Panc1 (cell line): ENCODE measurements around the gene CASQ1. TPM values are rescaled to one million over a fixed set of nuclear protein-coding genes. Genes with fewer than 3 reads are reported as not detected.

ENCODE experiments used
- ATAC-seq: fragments of 200-7000 bp; cut with Tn5 transposase; 2 replicates; pipeline ENCODE4 v1.9.1; 2020; ENCODE audit warnings: mild to moderate bottlenecking, moderate library complexity
- BruUV-seq: library from RNA; stranded (reverse); fragments of 400-500 nt; replicated peaks from 2 replicates; lab custom pipeline; 2021; lab: Mats Ljungman, UMichigan
- CTCF ChIA-PET: fragments of 300-600 bp; sonication (Branson Sonifier 250); formaldehyde crosslinking; loops from one replicate; lab custom pipeline; 2022; ENCODE audit warnings: antibody characterized with exemption; lab: Charles Lee
- POLR2A ChIA-PET: fragments of 300-600 bp; sonication (Branson Sonifier 250); formaldehyde crosslinking; loops from one replicate; lab custom pipeline; 2022; ENCODE audit warnings: antibody characterized with exemption; lab: Charles Lee
- DNase-seq: peaks from one replicate; pipeline ENCODE4 v3.0.0-alpha.2; 2010; ENCODE audit warnings: low read depth, low spot score
- H3K27ac ChIP-seq: 2 replicates; pipeline ENCODE4 v1.5.1; 2011; ENCODE audit warnings: mild to moderate bottlenecking, low read length, inconsistent platforms
- H3K27me3 ChIP-seq: fragments of 200-500 bp; sonication (Bioruptor generic); 2 replicates; pipeline ENCODE4 v1.6.0; 2014; ENCODE audit warnings: low read length, inconsistent platforms; ENCODE audit not compliant: control insufficient read depth, insufficient read depth
- H3K36me3 ChIP-seq: fragments of 200-500 bp; sonication (Bioruptor generic); 2 replicates; pipeline ENCODE4 v1.5.1; 2014; ENCODE audit warnings: inconsistent platforms, mild to moderate bottlenecking, low read length, moderate library complexity; ENCODE audit not compliant: control insufficient read depth, insufficient read depth
- H3K4me1 ChIP-seq: 2 replicates; pipeline ENCODE4 v1.5.1; 2011; ENCODE audit warnings: inconsistent platforms, mild to moderate bottlenecking, low read length, moderate library complexity; ENCODE audit not compliant: control insufficient read depth, insufficient read depth
- H3K4me3 ChIP-seq, 2 experiments: 2 replicates each; pipeline ENCODE4 v1.5.1; 2011 to 2012; ENCODE audit warnings: low read depth in 2 of 2, low read length in 2 of 2, mild to moderate bottlenecking in 2 of 2, inconsistent platforms in 1 of 2, moderate library complexity in 1 of 2
- H3K9me3 ChIP-seq: fragments of 200-500 bp; sonication (Bioruptor generic); 2 replicates; pipeline ENCODE4 v1.5.1; 2014; ENCODE audit warnings: low read depth, mild to moderate bottlenecking, inconsistent platforms, low read length, moderate library complexity; ENCODE audit not compliant: control insufficient read depth, insufficient read depth
- POLR2AphosphoS5 ChIP-seq: IDR thresholded peaks from 2 replicates; pipeline ENCODE4 v1.6.1; 2012; ENCODE audit warnings: mild to moderate bottlenecking, low read depth, low read length, moderate library complexity
- SIN3A ChIP-seq: IDR thresholded peaks from 2 replicates; pipeline ENCODE4 v1.6.1; 2012; ENCODE audit warnings: low read depth, mild to moderate bottlenecking, low read length, moderate library complexity, borderline replicate concordance; ENCODE audit not compliant: insufficient read depth
- TCF7L2 ChIP-seq: IDR thresholded peaks from 2 replicates; pipeline ENCODE4 v1.6.1; 2011; ENCODE audit warnings: mild to moderate bottlenecking, low read depth, low read length, inconsistent platforms
- in situ Hi-C: cut with HindIII; loops from 2 replicates; pipeline ENCODE4 v1.10.0; 2016; ENCODE audit warnings: low sequenced_read_pairs, low pct_unique_long_range_greater_than_20kb
- intact Hi-C: fragments of 100-400 bp; cut with micrococcal nuclease; formaldehyde crosslinking; loops from one replicate; pipeline ENCODE4 v1.10.0; 2022; ENCODE audit not compliant: unreplicated experiment
- total RNA-seq: library from RNA; stranded (reverse); gene quantifications from one replicate; pipeline ENCODE4 v1.2.1, GENCODE V29; 2021; ENCODE audit not compliant: unreplicated experiment
- TF ChIP-seq, protein P1 (sequence below), 2 experiments: IDR thresholded peaks; 2 replicates each; pipeline ENCODE4 v1.6.1; 2011 to 2012; ENCODE audit warnings: low read depth in 2 of 2, control low read depth in 1 of 2, low read length in 1 of 2, mild to moderate bottlenecking in 1 of 2, moderate library complexity in 1 of 2; ENCODE audit not compliant: insufficient read depth in 1 of 2
- TF ChIP-seq, protein P2 (sequence below): fragments of 450-650 bp; IDR thresholded peaks from 2 replicates; pipeline ENCODE4 v1.5.1; 2017; ENCODE audit warnings: mild to moderate bottlenecking

Gene CASQ1
- total RNA-seq, 1 experiment from 2014 or later: not detected

DNA sequence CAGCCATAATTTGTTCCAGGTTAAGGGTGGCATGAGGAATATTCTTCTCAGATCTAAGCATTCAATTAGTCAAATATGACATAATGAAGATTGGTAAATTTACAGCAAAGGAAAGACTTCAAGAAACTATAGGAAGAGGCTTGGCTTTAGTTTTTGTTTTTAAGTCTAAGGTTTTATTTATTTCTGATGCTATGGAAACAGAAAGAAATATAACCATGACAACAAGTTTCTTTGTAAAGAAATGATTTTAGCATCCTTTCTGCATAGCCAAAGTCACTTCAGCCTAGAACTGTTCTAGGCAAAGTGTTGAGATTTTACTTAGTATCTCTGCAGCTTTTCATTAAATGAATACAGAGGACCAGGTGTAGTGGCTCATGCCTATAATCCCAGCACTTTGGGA, 42.5 kb downstream of the CASQ1 start:
- ChIA-PET CTCF (no interaction called here), POLR2A (no interaction called here)
- Histone ChIP-seq H3K36me3 (peaks cover 42% of the 10 kb centered on the region), H3K27ac (no peak overlapping the region), H3K4me1 (no peaks in the 10 kb centered on the region), H3K4me3 (no peak overlapping the region), H3K9me3 (no peaks in the 10 kb centered on the region), H3K27me3 (no peaks in the 10 kb centered on the region)
- BruUV-seq: no TSS peak
- in situ Hi-C loops (no loop called here), intact Hi-C loops (no loop called here)
- no peak for DNase-seq
- no peak for ATAC-seq
- TF ChIP-seq, protein P1, sequence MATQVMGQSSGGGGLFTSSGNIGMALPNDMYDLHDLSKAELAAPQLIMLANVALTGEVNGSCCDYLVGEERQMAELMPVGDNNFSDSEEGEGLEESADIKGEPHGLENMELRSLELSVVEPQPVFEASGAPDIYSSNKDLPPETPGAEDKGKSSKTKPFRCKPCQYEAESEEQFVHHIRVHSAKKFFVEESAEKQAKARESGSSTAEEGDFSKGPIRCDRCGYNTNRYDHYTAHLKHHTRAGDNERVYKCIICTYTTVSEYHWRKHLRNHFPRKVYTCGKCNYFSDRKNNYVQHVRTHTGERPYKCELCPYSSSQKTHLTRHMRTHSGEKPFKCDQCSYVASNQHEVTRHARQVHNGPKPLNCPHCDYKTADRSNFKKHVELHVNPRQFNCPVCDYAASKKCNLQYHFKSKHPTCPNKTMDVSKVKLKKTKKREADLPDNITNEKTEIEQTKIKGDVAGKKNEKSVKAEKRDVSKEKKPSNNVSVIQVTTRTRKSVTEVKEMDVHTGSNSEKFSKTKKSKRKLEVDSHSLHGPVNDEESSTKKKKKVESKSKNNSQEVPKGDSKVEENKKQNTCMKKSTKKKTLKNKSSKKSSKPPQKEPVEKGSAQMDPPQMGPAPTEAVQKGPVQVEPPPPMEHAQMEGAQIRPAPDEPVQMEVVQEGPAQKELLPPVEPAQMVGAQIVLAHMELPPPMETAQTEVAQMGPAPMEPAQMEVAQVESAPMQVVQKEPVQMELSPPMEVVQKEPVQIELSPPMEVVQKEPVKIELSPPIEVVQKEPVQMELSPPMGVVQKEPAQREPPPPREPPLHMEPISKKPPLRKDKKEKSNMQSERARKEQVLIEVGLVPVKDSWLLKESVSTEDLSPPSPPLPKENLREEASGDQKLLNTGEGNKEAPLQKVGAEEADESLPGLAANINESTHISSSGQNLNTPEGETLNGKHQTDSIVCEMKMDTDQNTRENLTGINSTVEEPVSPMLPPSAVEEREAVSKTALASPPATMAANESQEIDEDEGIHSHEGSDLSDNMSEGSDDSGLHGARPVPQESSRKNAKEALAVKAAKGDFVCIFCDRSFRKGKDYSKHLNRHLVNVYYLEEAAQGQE (IDR thresholded peaks at IDR 0.05; ENCODE audit: insufficient read depth in 1 of 2, low read depth in 2 of 2, low read length in 1 of 2): no peak

DNA sequence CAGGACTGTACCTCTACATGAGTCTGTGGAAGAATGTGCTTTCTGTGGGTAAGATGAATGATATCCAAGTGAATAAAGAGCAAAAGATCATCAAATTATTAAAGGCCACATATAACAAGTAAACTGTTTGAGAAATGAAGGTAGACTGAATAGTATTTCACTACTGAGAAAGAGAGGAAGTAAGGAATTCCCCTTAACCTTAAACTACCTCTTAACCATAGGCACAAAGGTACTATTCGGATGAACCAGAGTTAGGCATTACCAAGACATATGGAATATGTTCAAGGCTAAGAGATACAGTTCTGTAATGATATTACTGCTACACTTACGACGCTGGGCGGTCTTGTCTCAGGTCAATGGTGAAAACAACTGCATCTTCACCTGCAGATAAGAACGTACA, 46.4 kb downstream of the CASQ1 start:
- no TSS peak for BruUV-seq
- Histone ChIP-seq H3K4me1 (no peaks in the 10 kb centered on the region), H3K36me3 (peaks cover 36% of the 10 kb centered on the region), H3K27ac (no peak overlapping the region), H3K27me3 (no peaks in the 10 kb centered on the region), H3K9me3 (no peaks in the 10 kb centered on the region), H3K4me3 (no peak overlapping the region)
- TF ChIP-seq, protein P1 (IDR thresholded peaks at IDR 0.05; ENCODE audit: insufficient read depth in 1 of 2, low read depth in 2 of 2, low read length in 1 of 2): no peak
- TF ChIP-seq TCF7L2 (no peak), SIN3A (no peak), POLR2AphosphoS5 (no peak)
- TF ChIP-seq, protein P2, sequence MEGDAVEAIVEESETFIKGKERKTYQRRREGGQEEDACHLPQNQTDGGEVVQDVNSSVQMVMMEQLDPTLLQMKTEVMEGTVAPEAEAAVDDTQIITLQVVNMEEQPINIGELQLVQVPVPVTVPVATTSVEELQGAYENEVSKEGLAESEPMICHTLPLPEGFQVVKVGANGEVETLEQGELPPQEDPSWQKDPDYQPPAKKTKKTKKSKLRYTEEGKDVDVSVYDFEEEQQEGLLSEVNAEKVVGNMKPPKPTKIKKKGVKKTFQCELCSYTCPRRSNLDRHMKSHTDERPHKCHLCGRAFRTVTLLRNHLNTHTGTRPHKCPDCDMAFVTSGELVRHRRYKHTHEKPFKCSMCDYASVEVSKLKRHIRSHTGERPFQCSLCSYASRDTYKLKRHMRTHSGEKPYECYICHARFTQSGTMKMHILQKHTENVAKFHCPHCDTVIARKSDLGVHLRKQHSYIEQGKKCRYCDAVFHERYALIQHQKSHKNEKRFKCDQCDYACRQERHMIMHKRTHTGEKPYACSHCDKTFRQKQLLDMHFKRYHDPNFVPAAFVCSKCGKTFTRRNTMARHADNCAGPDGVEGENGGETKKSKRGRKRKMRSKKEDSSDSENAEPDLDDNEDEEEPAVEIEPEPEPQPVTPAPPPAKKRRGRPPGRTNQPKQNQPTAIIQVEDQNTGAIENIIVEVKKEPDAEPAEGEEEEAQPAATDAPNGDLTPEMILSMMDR: no peak
- POLR2A ChIA-PET: no interaction called here
- CTCF ChIA-PET: no interaction called here
- in situ Hi-C loops (no loop called here), intact Hi-C loops (no loop called here)
- DNase-seq (no peak), ATAC-seq (no peak)
